HCT116 (cell line): ENCODE measurements around the gene DUSP28.
"Not testable (repeated sequence)": the region's sequence is repeated elsewhere in the genome, so short reads cannot be mapped to it uniquely, and the experiment has no call there.

Experiments
- CEBPB ChIP-seq: IDR thresholded peaks from 2 replicates; pipeline ENCODE4 v1.6.1; 2012; ENCODE audit warnings: low read depth
- EGR1 ChIP-seq: IDR thresholded peaks from 2 replicates; pipeline ENCODE4 v1.6.1; 2012; ENCODE audit warnings: low read depth
- EZH2 ChIP-seq: fragments of 200-600 bp; sonication (generic); IDR thresholded peaks from 2 replicates; pipeline ENCODE4 v1.6.1; 2017; ENCODE audit warnings: antibody characterized with exemption, mixed run types
- EZH2phosphoT487 ChIP-seq: fragments of 200-600 bp; IDR thresholded peaks from 2 replicates; pipeline ENCODE4 v1.6.1; 2018; ENCODE audit warnings: antibody characterized with exemption, borderline replicate concordance
- FOSL1 ChIP-seq: IDR thresholded peaks from 2 replicates; pipeline ENCODE4 v1.6.1; 2012; ENCODE audit warnings: low read depth
- POLR2A ChIP-seq: IDR thresholded peaks from 2 replicates; pipeline ENCODE4 v1.7.0; 2011; ENCODE audit warnings: borderline replicate concordance; ENCODE audit not compliant: insufficient read depth, insufficient read length; ENCODE audit errors: extremely low read depth
- RAD21 ChIP-seq: IDR thresholded peaks from 2 replicates; pipeline ENCODE4 v1.6.1; 2012; ENCODE audit warnings: low read depth, mild to moderate bottlenecking
- SIN3A ChIP-seq: IDR thresholded peaks from 2 replicates; pipeline ENCODE4 v1.6.1; 2012; ENCODE audit warnings: low read depth
- SRF ChIP-seq: IDR thresholded peaks from 2 replicates; pipeline ENCODE4 v1.6.1; 2012; ENCODE audit warnings: low read depth
- TF ChIP-seq, protein P1 (sequence below), 3 experiments: fragments of 200-600 bp in 1 of 3; sonication (generic) in 1 of 3; IDR thresholded peaks in 2 of 3; conservative IDR thresholded peaks in 1 of 3; 2 replicates each; pipeline ENCODE4 v1.5.1; 2012 to 2017; ENCODE audit warnings: low read depth in 2 of 3, low read length in 2 of 3, antibody characterized with exemption in 1 of 3, borderline replicate concordance in 1 of 3, control low read depth in 1 of 3, mild to moderate bottlenecking in 1 of 3, mixed read lengths in 1 of 3, mixed run types in 1 of 3, moderate library complexity in 1 of 3; ENCODE audit not compliant: insufficient read depth in 1 of 3
- TF ChIP-seq, protein P2 (sequence below): IDR thresholded peaks from 2 replicates; pipeline ENCODE4 v1.6.1; 2012
- TF ChIP-seq, protein P3 (sequence below): IDR thresholded peaks from 2 replicates; pipeline ENCODE4 v1.6.1; 2012; ENCODE audit warnings: low read depth

DNA sequence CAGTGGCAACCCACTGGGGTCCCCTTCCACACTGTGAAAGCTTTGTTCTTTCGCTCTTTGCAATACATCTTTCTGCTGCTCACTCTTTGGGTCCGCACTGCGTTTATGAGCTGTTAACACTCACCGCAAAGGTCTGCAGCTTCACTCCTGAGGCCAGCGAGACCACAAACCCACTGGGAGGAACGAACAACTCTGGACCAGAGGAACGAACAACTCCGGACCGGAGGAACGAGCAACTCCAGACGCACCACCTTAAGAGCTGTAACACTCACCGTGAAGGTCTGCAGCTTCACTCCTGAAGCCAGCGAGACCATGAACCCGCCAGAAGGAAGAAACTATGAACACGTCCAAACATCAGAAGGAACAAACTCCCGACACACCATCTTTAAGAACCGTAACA, 21.1 kb upstream of the DUSP28 start:
- TF ChIP-seq POLR2A, CEBPB, EZH2, RAD21, EZH2phosphoT487, SRF, EGR1, FOSL1, SIN3A: not testable (repeated sequence)
- TF ChIP-seq, protein P1, sequence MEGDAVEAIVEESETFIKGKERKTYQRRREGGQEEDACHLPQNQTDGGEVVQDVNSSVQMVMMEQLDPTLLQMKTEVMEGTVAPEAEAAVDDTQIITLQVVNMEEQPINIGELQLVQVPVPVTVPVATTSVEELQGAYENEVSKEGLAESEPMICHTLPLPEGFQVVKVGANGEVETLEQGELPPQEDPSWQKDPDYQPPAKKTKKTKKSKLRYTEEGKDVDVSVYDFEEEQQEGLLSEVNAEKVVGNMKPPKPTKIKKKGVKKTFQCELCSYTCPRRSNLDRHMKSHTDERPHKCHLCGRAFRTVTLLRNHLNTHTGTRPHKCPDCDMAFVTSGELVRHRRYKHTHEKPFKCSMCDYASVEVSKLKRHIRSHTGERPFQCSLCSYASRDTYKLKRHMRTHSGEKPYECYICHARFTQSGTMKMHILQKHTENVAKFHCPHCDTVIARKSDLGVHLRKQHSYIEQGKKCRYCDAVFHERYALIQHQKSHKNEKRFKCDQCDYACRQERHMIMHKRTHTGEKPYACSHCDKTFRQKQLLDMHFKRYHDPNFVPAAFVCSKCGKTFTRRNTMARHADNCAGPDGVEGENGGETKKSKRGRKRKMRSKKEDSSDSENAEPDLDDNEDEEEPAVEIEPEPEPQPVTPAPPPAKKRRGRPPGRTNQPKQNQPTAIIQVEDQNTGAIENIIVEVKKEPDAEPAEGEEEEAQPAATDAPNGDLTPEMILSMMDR (IDR thresholded peaks at IDR 0.05 in 2 of 3, conservative IDR thresholded peaks at IDR 0.05 in 1 of 3; ENCODE audit: borderline replicate concordance in 1 of 3, insufficient read depth in 1 of 3, low read depth in 2 of 3, low read length in 2 of 3) = not testable (repeated sequence)
- TF ChIP-seq, protein P2, sequence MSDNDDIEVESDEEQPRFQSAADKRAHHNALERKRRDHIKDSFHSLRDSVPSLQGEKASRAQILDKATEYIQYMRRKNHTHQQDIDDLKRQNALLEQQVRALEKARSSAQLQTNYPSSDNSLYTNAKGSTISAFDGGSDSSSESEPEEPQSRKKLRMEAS = not testable (repeated sequence)
- TF ChIP-seq, protein P3, sequence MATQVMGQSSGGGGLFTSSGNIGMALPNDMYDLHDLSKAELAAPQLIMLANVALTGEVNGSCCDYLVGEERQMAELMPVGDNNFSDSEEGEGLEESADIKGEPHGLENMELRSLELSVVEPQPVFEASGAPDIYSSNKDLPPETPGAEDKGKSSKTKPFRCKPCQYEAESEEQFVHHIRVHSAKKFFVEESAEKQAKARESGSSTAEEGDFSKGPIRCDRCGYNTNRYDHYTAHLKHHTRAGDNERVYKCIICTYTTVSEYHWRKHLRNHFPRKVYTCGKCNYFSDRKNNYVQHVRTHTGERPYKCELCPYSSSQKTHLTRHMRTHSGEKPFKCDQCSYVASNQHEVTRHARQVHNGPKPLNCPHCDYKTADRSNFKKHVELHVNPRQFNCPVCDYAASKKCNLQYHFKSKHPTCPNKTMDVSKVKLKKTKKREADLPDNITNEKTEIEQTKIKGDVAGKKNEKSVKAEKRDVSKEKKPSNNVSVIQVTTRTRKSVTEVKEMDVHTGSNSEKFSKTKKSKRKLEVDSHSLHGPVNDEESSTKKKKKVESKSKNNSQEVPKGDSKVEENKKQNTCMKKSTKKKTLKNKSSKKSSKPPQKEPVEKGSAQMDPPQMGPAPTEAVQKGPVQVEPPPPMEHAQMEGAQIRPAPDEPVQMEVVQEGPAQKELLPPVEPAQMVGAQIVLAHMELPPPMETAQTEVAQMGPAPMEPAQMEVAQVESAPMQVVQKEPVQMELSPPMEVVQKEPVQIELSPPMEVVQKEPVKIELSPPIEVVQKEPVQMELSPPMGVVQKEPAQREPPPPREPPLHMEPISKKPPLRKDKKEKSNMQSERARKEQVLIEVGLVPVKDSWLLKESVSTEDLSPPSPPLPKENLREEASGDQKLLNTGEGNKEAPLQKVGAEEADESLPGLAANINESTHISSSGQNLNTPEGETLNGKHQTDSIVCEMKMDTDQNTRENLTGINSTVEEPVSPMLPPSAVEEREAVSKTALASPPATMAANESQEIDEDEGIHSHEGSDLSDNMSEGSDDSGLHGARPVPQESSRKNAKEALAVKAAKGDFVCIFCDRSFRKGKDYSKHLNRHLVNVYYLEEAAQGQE = not testable (repeated sequence)
